Gastroesophageal sphincter (tissue), 3 donors: ENCODE results near the gene SARS1.

Experiments
- CTCF ChIP-seq, 4 experiments: fragments of 200-600 bp in 2 of 4; fragments of 450-650 bp in 2 of 4; sonication (generic) in 1 of 4; IDR thresholded peaks; one replicate each; pipeline ENCODE4 v1.5.1; 2017 to 2019; ENCODE audit warnings: antibody characterized with exemption in 4 of 4, mild to moderate bottlenecking in 2 of 4, moderate library complexity in 2 of 4
- POLR2AphosphoS5 ChIP-seq: sonication (generic); formaldehyde crosslinking; IDR thresholded peaks from one replicate; pipeline ENCODE4 v1.6.1; 2017; ENCODE audit warnings: antibody characterized with exemption

GRCh38 chr1:109208394-109208793, 5.3 kb upstream of the SARS1 start:
- no peak for TF ChIP-seq CTCF (IDR thresholded peaks at IDR 0.05)
- no peak for TF ChIP-seq POLR2AphosphoS5
